ENCODE data around the gene FMN2.

GRCh38 chr1:240234485-240235210, 143.0 kb downstream of the FMN2 start:
- TF ChIP-seq ZNF561 (tag by site-specific recombination; IDR thresholded peaks at IDR 0.05; ENCODE audit: borderline replicate concordance), result no peak
- no peak for TF ChIP-seq ZNF335 (tag by site-specific recombination; conservative IDR thresholded peaks at IDR 0.05)
- TF ChIP-seq ZNF48 (tag by site-specific recombination; IDR thresholded peaks at IDR 0.05), result no peak
- TF ChIP-seq, protein P1, sequence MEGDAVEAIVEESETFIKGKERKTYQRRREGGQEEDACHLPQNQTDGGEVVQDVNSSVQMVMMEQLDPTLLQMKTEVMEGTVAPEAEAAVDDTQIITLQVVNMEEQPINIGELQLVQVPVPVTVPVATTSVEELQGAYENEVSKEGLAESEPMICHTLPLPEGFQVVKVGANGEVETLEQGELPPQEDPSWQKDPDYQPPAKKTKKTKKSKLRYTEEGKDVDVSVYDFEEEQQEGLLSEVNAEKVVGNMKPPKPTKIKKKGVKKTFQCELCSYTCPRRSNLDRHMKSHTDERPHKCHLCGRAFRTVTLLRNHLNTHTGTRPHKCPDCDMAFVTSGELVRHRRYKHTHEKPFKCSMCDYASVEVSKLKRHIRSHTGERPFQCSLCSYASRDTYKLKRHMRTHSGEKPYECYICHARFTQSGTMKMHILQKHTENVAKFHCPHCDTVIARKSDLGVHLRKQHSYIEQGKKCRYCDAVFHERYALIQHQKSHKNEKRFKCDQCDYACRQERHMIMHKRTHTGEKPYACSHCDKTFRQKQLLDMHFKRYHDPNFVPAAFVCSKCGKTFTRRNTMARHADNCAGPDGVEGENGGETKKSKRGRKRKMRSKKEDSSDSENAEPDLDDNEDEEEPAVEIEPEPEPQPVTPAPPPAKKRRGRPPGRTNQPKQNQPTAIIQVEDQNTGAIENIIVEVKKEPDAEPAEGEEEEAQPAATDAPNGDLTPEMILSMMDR (tag by site-specific recombination; IDR thresholded peaks at IDR 0.05), result no peak
- TF ChIP-seq ZNF366 (tag by site-specific recombination; conservative IDR thresholded peaks at IDR 0.05), result no peak
- TF ChIP-seq, protein P2, sequence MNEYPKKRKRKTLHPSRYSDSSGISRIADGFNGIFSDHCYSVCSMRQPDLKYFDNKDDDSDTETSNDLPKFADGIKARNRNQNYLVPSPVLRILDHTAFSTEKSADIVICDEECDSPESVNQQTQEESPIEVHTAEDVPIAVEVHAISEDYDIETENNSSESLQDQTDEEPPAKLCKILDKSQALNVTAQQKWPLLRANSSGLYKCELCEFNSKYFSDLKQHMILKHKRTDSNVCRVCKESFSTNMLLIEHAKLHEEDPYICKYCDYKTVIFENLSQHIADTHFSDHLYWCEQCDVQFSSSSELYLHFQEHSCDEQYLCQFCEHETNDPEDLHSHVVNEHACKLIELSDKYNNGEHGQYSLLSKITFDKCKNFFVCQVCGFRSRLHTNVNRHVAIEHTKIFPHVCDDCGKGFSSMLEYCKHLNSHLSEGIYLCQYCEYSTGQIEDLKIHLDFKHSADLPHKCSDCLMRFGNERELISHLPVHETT (tag by site-specific recombination; IDR thresholded peaks at IDR 0.05), result no peak
- no peak for TF ChIP-seq ZNF114 (tag by site-specific recombination; IDR thresholded peaks at IDR 0.05)
- TF ChIP-seq ZNF658 (tag by site-specific recombination; IDR thresholded peaks at IDR 0.05), result no peak
- no peak for TF ChIP-seq ZNF777 (tag by site-specific recombination; IDR thresholded peaks at IDR 0.05; ENCODE audit: borderline replicate concordance)
- TF ChIP-seq ZBTB20 (tag by site-specific recombination; IDR thresholded peaks at IDR 0.05), result no peak
- TF ChIP-seq, protein P3, sequence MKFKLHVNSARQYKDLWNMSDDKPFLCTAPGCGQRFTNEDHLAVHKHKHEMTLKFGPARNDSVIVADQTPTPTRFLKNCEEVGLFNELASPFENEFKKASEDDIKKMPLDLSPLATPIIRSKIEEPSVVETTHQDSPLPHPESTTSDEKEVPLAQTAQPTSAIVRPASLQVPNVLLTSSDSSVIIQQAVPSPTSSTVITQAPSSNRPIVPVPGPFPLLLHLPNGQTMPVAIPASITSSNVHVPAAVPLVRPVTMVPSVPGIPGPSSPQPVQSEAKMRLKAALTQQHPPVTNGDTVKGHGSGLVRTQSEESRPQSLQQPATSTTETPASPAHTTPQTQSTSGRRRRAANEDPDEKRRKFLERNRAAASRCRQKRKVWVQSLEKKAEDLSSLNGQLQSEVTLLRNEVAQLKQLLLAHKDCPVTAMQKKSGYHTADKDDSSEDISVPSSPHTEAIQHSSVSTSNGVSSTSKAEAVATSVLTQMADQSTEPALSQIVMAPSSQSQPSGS (tag by site-specific recombination; IDR thresholded peaks at IDR 0.05; ENCODE audit: low read depth), result no peak
